DND-41 (cell line): ENCODE data around the gene PLPPR4.

Experiments
- ATAC-seq: fragments of 200-7000 bp; cut with Tn5 transposase; 3 replicates; pipeline ENCODE4 v1.9.1; 2021; ENCODE audit warnings: low read depth; ENCODE audit not compliant: insufficient read depth
- DNase-seq: peaks from one replicate; pipeline ENCODE4 v3.0.0-alpha.2; 2020
- H2AFZ ChIP-seq: 2 replicates; pipeline ENCODE4 v1.6.0; 2012; ENCODE audit warnings: low read depth, low read length
- H3K27ac ChIP-seq: 2 replicates; pipeline ENCODE4 v1.5.1; 2012; ENCODE audit warnings: low read length, inconsistent platforms
- H3K27me3 ChIP-seq: fragments of 200-600 bp; sonication (generic); 2 replicates; pipeline ENCODE4 v1.6.0; 2012; ENCODE audit warnings: low read length, mild to moderate bottlenecking, inconsistent platforms; ENCODE audit not compliant: insufficient read depth, poor library complexity
- H3K36me3 ChIP-seq: 2 replicates; pipeline ENCODE4 v1.5.1; 2012; ENCODE audit warnings: low read length, inconsistent platforms; ENCODE audit not compliant: insufficient read depth
- H3K4me1 ChIP-seq: 2 replicates; pipeline ENCODE4 v1.5.1; 2012; ENCODE audit warnings: mild to moderate bottlenecking, low read length; ENCODE audit not compliant: insufficient read depth
- H3K4me2 ChIP-seq: 2 replicates; pipeline ENCODE4 v1.6.0; 2012; ENCODE audit warnings: mild to moderate bottlenecking, moderate library complexity, low read length, inconsistent platforms; ENCODE audit not compliant: insufficient read depth
- H3K4me3 ChIP-seq, 2 experiments: fragments of 200-600 bp in 1 of 2; shearing (Covaris generic) in 1 of 2; 2 replicates each; pipeline ENCODE4 v1.5.1; 2012 to 2016; ENCODE audit warnings: inconsistent platforms in 2 of 2, low read length in 2 of 2, mild to moderate bottlenecking in 2 of 2, low read depth in 1 of 2, moderate library complexity in 1 of 2
- H3K79me2 ChIP-seq: 2 replicates; pipeline ENCODE4 v1.6.0; 2012; ENCODE audit warnings: low read length, inconsistent platforms; ENCODE audit not compliant: insufficient read depth
- H3K9ac ChIP-seq: 2 replicates; pipeline ENCODE4 v1.6.0; 2012; ENCODE audit warnings: low read depth, mild to moderate bottlenecking, inconsistent platforms, low read length, moderate library complexity
- H3K9me3 ChIP-seq: 2 replicates; pipeline ENCODE4 v1.5.1; 2012; ENCODE audit warnings: low read length, moderate library complexity, mild to moderate bottlenecking, inconsistent platforms; ENCODE audit not compliant: insufficient read depth, severe bottlenecking
- H4K20me1 ChIP-seq: 2 replicates; pipeline ENCODE4 v1.6.0; 2012; ENCODE audit warnings: low read length; ENCODE audit not compliant: insufficient read depth
- EZH2 ChIP-seq: IDR thresholded peaks from 3 replicates; pipeline ENCODE4 v1.6.1; 2012; ENCODE audit warnings: borderline replicate concordance, low read depth, mild to moderate bottlenecking, moderate library complexity, low read length, inconsistent platforms; ENCODE audit not compliant: severe bottlenecking
- TF ChIP-seq, protein P1 (sequence below): IDR thresholded peaks from 2 replicates; pipeline ENCODE4 v1.5.1; 2012; ENCODE audit warnings: borderline replicate concordance, low read length, moderate library complexity, mild to moderate bottlenecking; ENCODE audit not compliant: poor library complexity, severe bottlenecking; ENCODE audit errors: extremely low read depth

PLPPR4 gene

DNA sequence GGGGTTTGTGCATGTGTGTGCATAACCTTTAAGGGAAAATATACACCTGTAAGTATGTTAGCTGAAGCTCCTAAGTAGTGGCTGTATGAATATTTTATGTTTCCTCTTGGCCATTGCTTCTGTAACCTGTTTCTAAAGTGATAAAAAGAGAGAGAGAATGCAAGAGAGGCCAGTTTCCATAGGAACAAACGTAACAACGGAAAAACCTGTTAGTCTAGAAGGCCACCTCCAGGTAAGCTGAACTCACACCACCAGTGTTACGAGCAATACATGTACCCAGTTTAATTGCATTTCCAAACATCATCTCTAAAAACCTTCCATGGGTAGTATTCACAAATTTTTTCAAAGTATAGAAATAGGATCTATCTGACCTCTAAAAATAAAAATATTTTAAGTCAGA is 63.1 kb downstream of the PLPPR4 start:
- Histone ChIP-seq H3K4me1 (no peaks in the 10 kb centered on the region), H3K9ac (no peak overlapping the region), H3K79me2 (no peaks in the 10 kb centered on the region), H4K20me1 (no peaks in the 10 kb centered on the region), H3K27me3 (no peaks in the 10 kb centered on the region), H3K36me3 (no peaks in the 10 kb centered on the region), H2AFZ (no peak overlapping the region), H3K9me3 (no peaks in the 10 kb centered on the region), H3K4me2 (no peak overlapping the region), H3K27ac (no peak overlapping the region), H3K4me3 (no peak overlapping the region)
- ATAC-seq (no peak), DNase-seq (no peak)
- TF ChIP-seq EZH2: no peak
- TF ChIP-seq, protein P1, sequence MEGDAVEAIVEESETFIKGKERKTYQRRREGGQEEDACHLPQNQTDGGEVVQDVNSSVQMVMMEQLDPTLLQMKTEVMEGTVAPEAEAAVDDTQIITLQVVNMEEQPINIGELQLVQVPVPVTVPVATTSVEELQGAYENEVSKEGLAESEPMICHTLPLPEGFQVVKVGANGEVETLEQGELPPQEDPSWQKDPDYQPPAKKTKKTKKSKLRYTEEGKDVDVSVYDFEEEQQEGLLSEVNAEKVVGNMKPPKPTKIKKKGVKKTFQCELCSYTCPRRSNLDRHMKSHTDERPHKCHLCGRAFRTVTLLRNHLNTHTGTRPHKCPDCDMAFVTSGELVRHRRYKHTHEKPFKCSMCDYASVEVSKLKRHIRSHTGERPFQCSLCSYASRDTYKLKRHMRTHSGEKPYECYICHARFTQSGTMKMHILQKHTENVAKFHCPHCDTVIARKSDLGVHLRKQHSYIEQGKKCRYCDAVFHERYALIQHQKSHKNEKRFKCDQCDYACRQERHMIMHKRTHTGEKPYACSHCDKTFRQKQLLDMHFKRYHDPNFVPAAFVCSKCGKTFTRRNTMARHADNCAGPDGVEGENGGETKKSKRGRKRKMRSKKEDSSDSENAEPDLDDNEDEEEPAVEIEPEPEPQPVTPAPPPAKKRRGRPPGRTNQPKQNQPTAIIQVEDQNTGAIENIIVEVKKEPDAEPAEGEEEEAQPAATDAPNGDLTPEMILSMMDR: no peak

DNA sequence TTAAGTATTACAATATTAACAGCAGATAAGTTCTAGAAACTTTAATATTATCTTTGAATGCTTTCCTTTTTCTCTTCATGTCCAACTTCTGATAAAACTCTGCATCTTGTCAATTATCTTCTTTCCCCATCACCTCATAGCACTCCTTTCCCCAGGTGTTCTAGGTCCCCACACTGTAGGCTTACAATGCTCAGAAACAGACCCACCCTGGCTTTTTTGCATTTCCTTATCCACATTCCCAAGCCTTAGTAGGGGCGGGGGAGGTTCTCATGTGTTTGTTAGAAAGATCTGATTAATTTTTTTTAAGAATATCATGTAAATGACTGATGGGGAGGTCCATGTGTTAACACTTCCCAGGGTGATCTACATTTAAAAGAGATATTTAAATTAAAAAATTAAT is 63.9 kb downstream of the PLPPR4 start:
- no peaks in the 10 kb centered on the region for H3K27me3 ChIP-seq
- H3K4me3 ChIP-seq: no peak overlapping the region
- ATAC-seq (no peak), DNase-seq (no peak)
- TF ChIP-seq, protein P1: no peak
- TF ChIP-seq EZH2: no peak
- no peaks in the 10 kb centered on the region for H3K36me3 ChIP-seq
- no peak overlapping the region for H3K27ac ChIP-seq
- no peaks in the 10 kb centered on the region for H3K79me2 ChIP-seq
- H4K20me1 ChIP-seq: no peaks in the 10 kb centered on the region
- no peak overlapping the region for H2AFZ ChIP-seq
- H3K9ac ChIP-seq: no peak overlapping the region
- no peaks in the 10 kb centered on the region for H3K9me3 ChIP-seq
- no peaks in the 10 kb centered on the region for H3K4me1 ChIP-seq
- no peak overlapping the region for H3K4me2 ChIP-seq

DNA sequence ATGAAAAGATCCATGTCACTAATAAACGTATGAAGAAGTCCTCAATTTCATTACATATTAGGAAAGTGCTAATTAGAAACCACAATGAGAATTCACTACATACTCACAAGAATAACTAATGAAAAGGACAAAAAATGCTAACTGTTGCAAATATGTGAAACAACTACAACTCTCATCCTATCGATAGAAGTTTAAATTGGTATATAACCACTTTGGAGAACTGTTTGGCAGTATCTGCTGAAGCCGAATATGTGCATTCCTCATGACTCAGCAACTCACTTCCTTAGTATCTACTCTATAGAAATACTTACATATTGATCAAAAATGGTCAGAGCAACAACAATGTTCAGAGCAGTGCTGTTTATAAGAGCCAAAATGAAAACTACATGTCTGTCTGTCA is 66.8 kb downstream of the PLPPR4 start:
- no peaks in the 10 kb centered on the region for H3K4me1 ChIP-seq
- no peaks in the 10 kb centered on the region for H3K36me3 ChIP-seq
- H3K9me3 ChIP-seq: no peaks in the 10 kb centered on the region
- no peak overlapping the region for H3K4me2 ChIP-seq
- ATAC-seq (no peak), DNase-seq (no peak)
- H3K4me3 ChIP-seq: no peak overlapping the region
- no peaks in the 10 kb centered on the region for H3K79me2 ChIP-seq
- no peak overlapping the region for H2AFZ ChIP-seq
- H3K27me3 ChIP-seq: no peaks in the 10 kb centered on the region
- TF ChIP-seq, protein P1: no peak
- TF ChIP-seq EZH2: no peak
- H3K9ac ChIP-seq: no peak overlapping the region
- no peak overlapping the region for H3K27ac ChIP-seq
- H4K20me1 ChIP-seq: no peaks in the 10 kb centered on the region

DNA sequence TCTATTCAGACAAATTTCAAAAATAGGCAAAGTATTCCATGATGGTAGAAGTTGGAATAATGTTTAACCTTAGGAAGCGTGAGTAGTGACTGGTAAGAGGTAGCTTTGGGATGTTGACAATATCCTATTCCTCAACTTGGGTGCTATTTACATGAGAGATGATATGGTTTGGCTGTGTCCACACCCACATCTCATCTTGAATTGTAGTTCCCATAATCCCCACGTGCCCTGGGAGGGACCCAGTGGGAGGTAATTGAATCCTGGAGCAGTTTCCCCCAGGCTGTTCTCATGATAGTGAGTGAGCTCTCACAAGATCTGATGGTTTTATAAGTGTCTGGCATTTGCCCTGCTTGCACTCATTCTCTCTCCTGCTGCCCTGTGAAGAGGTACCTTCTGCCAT is 67.3 kb downstream of the PLPPR4 start:
- Histone ChIP-seq H3K79me2 (no peaks in the 10 kb centered on the region), H3K27ac (no peak overlapping the region), H3K4me1 (no peaks in the 10 kb centered on the region), H3K9ac (no peak overlapping the region), H3K27me3 (no peaks in the 10 kb centered on the region), H3K4me3 (no peak overlapping the region), H4K20me1 (no peaks in the 10 kb centered on the region), H2AFZ (no peak overlapping the region), H3K9me3 (no peaks in the 10 kb centered on the region), H3K4me2 (no peak overlapping the region), H3K36me3 (no peaks in the 10 kb centered on the region)
- DNase-seq (no peak), ATAC-seq (no peak)
- TF ChIP-seq, protein P1: no peak
- no peak for TF ChIP-seq EZH2
